ENCODE data around the gene SH2B3.

DNA sequence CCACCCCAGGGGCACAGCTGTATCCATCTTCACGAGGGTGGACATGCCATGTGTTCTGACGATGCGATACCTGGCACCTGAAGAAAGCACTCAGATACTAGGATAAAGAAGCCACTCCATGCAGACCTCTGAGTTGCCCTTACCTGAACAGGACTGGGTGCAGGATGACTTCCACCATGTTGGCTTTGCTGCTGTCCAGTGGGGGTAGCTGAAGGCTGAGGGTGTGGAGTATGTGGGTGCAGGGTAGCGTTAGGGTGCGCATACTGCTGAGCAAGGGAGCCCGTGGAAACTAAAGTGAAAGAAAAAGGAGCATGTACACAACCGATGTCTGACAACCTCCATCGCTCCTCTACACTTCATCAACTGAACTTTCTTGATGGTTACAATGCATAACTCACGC is 51.3 kb downstream of the SH2B3 start:
- TF ChIP-seq CTCF (IDR thresholded peaks at IDR 0.05) = no peak
- TF ChIP-seq POLR2A (IDR thresholded peaks at IDR 0.05) = no peak
- TF ChIP-seq POLR2AphosphoS5 (IDR thresholded peaks at IDR 0.05; ENCODE audit: insufficient read depth in 1 of 2, low read depth in 1 of 2) = no peak

Data from vagina (tissue), 2 donors.